ENCODE measurements around the gene UNC5CL.
"Not testable (repeated sequence)": the region's sequence is repeated elsewhere in the genome, so short reads cannot be mapped to it uniquely, and the experiment has no call there.

UNC5CL gene

GRCh38 chr6:41009669-41010068 lies 29.4 kb downstream of the UNC5CL start:
- Mint-ChIP-seq H3K36me3 (no peaks in the 10 kb centered on the region), H3K27ac (no peak overlapping the region), H3K4me3 (no peak overlapping the region), H3K4me1 (ENCODE audit: low read depth) (no peaks in the 10 kb centered on the region), H3K9me3 (ENCODE audit: low read depth) (no peaks in the 10 kb centered on the region), H3K27me3 (peaks cover 2% of the 10 kb centered on the region)

DNA sequence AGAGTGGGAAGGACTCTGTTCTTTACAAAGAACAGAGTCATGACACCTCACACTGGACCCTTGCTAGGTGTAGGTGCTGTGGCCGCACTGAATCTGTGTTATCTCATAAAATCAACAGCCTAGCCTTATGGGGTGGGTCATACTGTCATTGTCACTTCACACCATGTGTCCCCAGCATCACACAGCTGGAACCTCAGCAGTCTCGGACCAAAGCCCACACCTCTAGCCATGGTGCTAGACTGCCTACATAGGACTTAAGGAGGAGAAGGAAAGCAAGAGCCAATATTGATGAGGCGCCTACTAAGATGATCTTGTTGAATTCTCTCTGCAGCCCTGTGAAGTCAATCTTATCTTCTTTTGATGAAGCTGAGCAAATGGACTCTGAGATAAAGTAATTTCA lies 31.0 kb downstream of the UNC5CL start:
- H3K36me3 Mint-ChIP-seq: no peaks in the 10 kb centered on the region
- H3K9me3 Mint-ChIP-seq (ENCODE audit: low read depth): no peaks in the 10 kb centered on the region
- H3K27ac Mint-ChIP-seq: no peak overlapping the region
- H3K4me3 Mint-ChIP-seq: no peak overlapping the region
- H3K27me3 Mint-ChIP-seq: peaks cover 9% of the 10 kb centered on the region
- H3K4me1 Mint-ChIP-seq (ENCODE audit: low read depth): no peaks in the 10 kb centered on the region

DNA sequence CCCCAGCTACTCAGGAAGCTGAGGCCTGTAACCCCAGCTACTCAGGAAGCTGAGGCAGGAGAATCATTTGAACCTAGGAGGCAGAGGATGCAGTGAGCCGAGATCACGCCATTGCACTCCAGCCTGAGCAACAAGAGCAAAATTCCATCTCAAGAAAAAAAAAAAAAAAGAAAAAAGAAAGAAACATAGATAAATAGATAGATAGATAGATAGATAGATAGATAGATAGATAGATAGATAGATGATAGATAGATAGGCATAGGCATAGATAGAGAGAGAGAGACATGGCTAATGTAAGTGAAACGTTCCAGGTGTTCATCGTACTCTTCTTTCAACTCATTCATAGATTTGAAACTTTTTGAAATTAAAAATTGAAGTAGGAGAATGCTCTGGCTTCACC lies 32.0 kb downstream of the UNC5CL start:
- not testable (repeated sequence) for H3K4me3 Mint-ChIP-seq; H3K27ac Mint-ChIP-seq; H3K4me1 Mint-ChIP-seq (ENCODE audit: low read depth); H3K9me3 Mint-ChIP-seq (ENCODE audit: low read depth); H3K36me3 Mint-ChIP-seq
- H3K27me3 Mint-ChIP-seq: peaks cover 11% of the 10 kb centered on the region

- H3K4me3 Mint-ChIP-seq; H3K9me3 Mint-ChIP-seq (ENCODE audit: low read depth); H3K36me3 Mint-ChIP-seq; H3K4me1 Mint-ChIP-seq (ENCODE audit: low read depth); H3K27ac Mint-ChIP-seq: not testable (repeated sequence)
- H3K27me3 Mint-ChIP-seq: peaks cover 12% of the 10 kb centered on the region
These were observed 32.8 kb downstream of the UNC5CL start for GRCh38 chr6:41006217-41006616.

DNA sequence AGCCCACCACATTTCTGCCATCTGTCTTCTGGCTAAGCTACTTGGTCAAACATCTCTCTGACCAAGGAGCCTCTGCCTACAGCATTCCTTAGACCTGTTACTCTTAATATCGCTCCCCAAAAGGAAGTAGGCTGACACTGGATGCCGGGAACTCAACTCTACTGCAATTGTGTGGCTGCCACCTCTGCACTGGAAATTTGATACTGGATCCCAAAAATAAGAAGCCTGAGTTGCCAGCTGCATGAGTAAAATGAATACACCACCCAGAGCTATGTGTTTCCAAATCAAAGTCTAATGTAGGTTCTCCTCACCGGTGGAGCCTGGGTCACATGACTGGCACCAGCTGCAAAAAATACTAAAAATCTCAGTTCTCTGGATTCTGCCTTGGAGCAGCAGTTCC lies 36.9 kb downstream of the UNC5CL start:
- no peaks in the 10 kb centered on the region for H3K9me3 Mint-ChIP-seq (ENCODE audit: low read depth)
- H3K27me3 Mint-ChIP-seq: peaks cover 12% of the 10 kb centered on the region
- no peak overlapping the region for H3K27ac Mint-ChIP-seq
- H3K4me1 Mint-ChIP-seq (ENCODE audit: low read depth): no peaks in the 10 kb centered on the region
- H3K36me3 Mint-ChIP-seq: no peaks in the 10 kb centered on the region
- H3K4me3 Mint-ChIP-seq: no peak overlapping the region

DNA sequence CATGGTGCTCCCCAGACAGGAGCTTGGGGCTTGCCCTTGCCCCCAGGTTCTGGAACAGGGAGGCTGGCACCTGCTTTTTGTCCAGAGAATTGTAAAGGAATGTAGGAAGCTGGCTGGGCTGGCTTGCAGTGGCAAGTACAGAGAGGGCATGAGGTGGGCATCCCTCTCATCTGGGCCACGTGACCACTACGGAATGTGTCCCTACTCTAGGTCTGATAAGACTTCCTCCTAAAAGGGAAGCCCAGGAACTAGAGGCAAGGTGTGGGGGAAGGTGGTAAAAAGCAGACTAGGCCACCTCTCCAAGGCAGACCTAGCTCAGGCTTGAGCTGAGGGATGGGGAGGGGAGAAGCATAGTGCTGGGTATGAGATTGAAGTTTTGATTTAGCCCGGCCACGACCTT lies 38.8 kb downstream of the UNC5CL start:
- Mint-ChIP-seq H3K9me3 (ENCODE audit: low read depth) (no peaks in the 10 kb centered on the region), H3K27me3 (peaks cover 16% of the 10 kb centered on the region), H3K4me1 (ENCODE audit: low read depth) (no peaks in the 10 kb centered on the region), H3K27ac (no peak overlapping the region), H3K36me3 (no peaks in the 10 kb centered on the region), H3K4me3 (no peak overlapping the region)

GRCh38 chr6:40999569-40999968 lies 39.5 kb downstream of the UNC5CL start:
- Mint-ChIP-seq H3K27me3 (peaks cover 12% of the 10 kb centered on the region), H3K4me1 (ENCODE audit: low read depth) (no peaks in the 10 kb centered on the region), H3K36me3 (no peaks in the 10 kb centered on the region), H3K27ac (no peak overlapping the region), H3K9me3 (ENCODE audit: low read depth) (no peaks in the 10 kb centered on the region), H3K4me3 (no peak overlapping the region)

GRCh38 chr6:40998661-40999060 lies 40.4 kb downstream of the UNC5CL start:
- Mint-ChIP-seq H3K9me3 (ENCODE audit: low read depth) (no peaks in the 10 kb centered on the region), H3K4me1 (ENCODE audit: low read depth) (no peaks in the 10 kb centered on the region), H3K27me3 (peaks cover 12% of the 10 kb centered on the region), H3K4me3 (no peak overlapping the region), H3K36me3 (no peaks in the 10 kb centered on the region), H3K27ac (no peak overlapping the region)

DNA sequence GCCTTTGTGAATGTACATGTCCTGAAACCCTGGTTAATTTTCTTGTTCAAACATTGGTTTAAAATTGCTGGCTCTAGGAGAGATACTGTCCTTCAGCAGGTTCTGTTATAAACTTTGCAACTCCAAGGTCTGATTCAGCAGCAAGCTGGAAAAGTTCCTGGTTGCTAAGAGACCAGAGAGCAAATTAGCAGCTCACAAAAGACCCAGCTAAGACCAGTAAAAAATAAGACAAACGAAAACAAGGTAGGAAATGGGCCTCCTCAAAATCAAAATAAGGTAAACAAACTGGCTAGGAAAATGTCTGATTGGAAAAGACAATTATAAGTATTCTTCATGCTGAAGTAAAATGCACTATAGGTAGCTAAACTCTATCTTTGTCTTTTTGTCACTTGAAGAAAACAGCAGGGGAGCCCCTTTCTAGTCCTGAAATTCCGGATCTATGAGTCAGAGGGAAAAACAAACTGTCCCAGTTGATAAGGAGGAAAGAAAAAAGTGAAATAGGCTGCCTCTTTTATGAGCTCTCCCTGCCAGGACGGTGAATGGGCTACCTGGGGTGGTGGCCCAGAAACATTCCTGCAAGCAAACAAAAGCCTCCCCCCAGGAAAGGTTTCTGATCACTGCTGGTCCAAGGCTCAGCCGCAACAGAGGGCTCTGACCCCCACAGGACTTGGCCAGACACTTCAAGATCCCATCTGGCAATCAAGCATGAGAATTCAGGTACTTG lies 41.6 kb downstream of the UNC5CL start:
- Mint-ChIP-seq H3K4me3 (no peak overlapping the region), H3K4me1 (ENCODE audit: low read depth) (no peaks in the 10 kb centered on the region), H3K9me3 (ENCODE audit: low read depth) (no peaks in the 10 kb centered on the region), H3K27ac (no peak overlapping the region), H3K27me3 (peaks cover 10% of the 10 kb centered on the region), H3K36me3 (no peaks in the 10 kb centered on the region)

- Mint-ChIP-seq H3K9me3 (ENCODE audit: low read depth) (no peaks in the 10 kb centered on the region), H3K27ac (no peak overlapping the region), H3K4me3 (no peak overlapping the region), H3K27me3 (peaks cover 7% of the 10 kb centered on the region), H3K36me3 (no peaks in the 10 kb centered on the region), H3K4me1 (ENCODE audit: low read depth) (no peaks in the 10 kb centered on the region)
These were observed 42.3 kb downstream of the UNC5CL start for GRCh38 chr6:40996591-40997233.

DNA sequence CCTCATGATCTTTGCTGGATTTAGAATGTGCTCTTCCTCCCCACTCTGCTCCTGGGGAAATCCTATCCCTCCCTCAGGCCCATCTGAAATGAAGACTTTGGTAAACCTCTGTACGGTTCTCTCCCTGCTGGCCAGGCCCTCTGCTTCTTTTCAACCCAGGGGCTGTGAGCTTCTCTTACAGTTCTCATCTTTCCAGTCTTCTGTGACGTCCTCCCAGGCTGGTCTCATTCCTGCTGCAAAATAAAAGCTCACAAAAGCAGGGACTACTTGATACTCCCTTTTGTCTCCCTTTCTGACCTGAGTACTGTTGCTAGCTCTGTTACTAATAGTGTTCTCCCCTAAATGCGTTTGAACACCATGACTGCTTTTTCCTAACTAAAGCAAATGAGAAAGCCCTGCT lies 46.3 kb downstream of the UNC5CL start:
- H3K9me3 Mint-ChIP-seq (ENCODE audit: low read depth): no peaks in the 10 kb centered on the region
- H3K27ac Mint-ChIP-seq: no peak overlapping the region
- no peaks in the 10 kb centered on the region for H3K36me3 Mint-ChIP-seq
- H3K4me1 Mint-ChIP-seq (ENCODE audit: low read depth): no peaks in the 10 kb centered on the region
- H3K27me3 Mint-ChIP-seq: peaks cover 10% of the 10 kb centered on the region
- no peak overlapping the region for H3K4me3 Mint-ChIP-seq

DNA sequence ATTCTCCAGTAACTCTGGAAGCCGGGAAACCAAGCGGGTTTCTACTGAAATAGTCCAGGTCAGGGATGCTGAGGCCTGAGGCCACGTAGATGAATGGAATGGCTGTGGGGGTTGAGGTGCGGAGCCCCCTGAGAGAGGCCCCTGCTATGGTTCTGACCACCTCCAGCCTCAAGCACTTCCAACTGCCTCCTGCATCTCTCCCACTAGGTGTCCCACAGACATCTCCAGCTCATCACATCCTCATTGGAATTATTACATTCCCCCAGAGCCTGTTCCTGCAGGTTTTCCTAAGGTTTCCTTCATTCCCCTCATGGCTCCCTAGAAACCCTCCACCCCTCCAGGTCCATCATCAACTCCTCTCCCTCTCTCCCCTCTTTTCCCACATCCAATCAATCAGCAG lies 48.7 kb downstream of the UNC5CL start:
- Mint-ChIP-seq H3K27ac (no peak overlapping the region), H3K36me3 (no peaks in the 10 kb centered on the region), H3K27me3 (peaks cover 9% of the 10 kb centered on the region), H3K4me3 (no peak overlapping the region), H3K9me3 (ENCODE audit: low read depth) (no peaks in the 10 kb centered on the region), H3K4me1 (ENCODE audit: low read depth) (no peaks in the 10 kb centered on the region)

DNA sequence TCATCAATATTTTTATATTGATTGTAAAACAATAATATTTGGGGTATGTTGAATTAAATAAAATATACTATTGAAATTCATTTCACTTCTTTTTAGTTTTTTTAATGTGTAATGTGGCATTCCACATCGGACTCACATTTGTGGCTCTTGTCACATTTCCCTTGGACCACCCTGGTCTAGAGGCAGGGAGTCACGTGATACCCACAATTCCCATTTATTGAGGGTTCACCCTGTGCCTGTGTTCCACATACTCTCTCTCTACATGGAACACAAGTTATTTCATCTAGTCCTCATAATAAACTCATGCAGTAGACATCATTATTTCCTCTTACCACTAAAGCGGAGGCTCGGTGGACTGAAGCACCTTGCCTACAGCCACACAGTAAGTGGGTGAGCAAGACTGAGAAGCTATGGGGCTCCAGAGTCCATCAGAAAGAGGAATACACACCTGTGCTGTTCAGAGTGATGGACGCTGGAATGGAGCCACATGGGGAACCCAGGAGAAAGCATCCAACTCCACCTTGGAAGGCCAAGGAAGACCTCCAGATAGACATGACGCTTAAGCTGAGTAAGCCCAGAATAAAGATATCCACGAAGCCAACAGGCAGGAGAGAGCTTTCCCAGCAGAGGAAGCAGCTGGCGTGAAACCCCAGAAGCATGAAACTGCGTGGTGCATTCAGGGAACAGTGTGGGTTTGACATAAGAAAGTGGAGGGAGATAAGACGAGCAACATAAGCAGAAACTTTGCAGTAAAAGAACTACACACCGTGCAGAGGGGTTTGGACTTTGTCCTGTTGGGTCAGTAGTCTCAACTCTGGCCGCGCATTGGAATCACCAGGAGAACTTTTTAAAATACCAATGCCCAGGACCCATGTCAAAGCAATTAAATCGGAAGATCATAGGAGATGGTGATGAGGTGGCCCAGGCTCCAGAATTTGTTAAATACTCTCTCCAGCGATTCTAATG lies 49.5 kb downstream of the UNC5CL start:
- Mint-ChIP-seq H3K36me3 (no peaks in the 10 kb centered on the region), H3K27ac (no peak overlapping the region), H3K27me3 (peaks cover 9% of the 10 kb centered on the region), H3K9me3 (ENCODE audit: low read depth) (no peaks in the 10 kb centered on the region), H3K4me1 (ENCODE audit: low read depth) (no peaks in the 10 kb centered on the region), H3K4me3 (no peak overlapping the region)

GRCh38 chr6:40988634-40989033 lies 50.4 kb downstream of the UNC5CL start:
- Mint-ChIP-seq H3K4me1 (ENCODE audit: low read depth) (no peaks in the 10 kb centered on the region), H3K27me3 (peaks cover 13% of the 10 kb centered on the region)

More at GRCh38 chr6:40988634-40989033, 50.4 kb downstream of the UNC5CL start:
- Mint-ChIP-seq H3K27ac (no peak overlapping the region), H3K9me3 (ENCODE audit: low read depth) (no peaks in the 10 kb centered on the region), H3K4me3 (no peak overlapping the region), H3K36me3 (no peaks in the 10 kb centered on the region)

Data from activated naive CD8-positive, alpha-beta T cell (primary cell).